GM12874 (cell line): ENCODE measurements around the gene ENTPD5.

Experiments used
- CTCF ChIP-seq: IDR thresholded peaks from 2 replicates; pipeline ENCODE4 v1.5.1; 2011; ENCODE audit warnings: low read depth, mild to moderate bottlenecking, control low read depth, low read length, moderate library complexity; ENCODE audit not compliant: insufficient read depth

The ENTPD5 gene

GRCh38 chr14:74018586-74019407, at the start of gene ENTPD5, which contains the start of gene BBOF1:
TSS of gene ENTPD5 (minus strand) at chr14:74019288. CDS start at chr14:73988102, 31,186 bp downstream.
TSS of gene BBOF1 (plus strand) at chr14:74019349. CDS start at chr14:74019479, 130 bp downstream.
- no peak for TF ChIP-seq CTCF

- TF ChIP-seq CTCF = no peak
Observed at GRCh38 chr14:74065746-74066575, 46.9 kb upstream of the ENTPD5 start.

- no peak for TF ChIP-seq CTCF
Observed at GRCh38 chr14:74064883-74065282, 45.8 kb upstream of the ENTPD5 start.

- TF ChIP-seq CTCF = no peak
Observed at GRCh38 chr14:74064426-74064825, 45.3 kb upstream of the ENTPD5 start.

- no peak for TF ChIP-seq CTCF
Observed at GRCh38 chr14:74062809-74063150, 43.7 kb upstream of the ENTPD5 start.

- no peak for TF ChIP-seq CTCF
Observed at GRCh38 chr14:74049876-74050495, 30.9 kb upstream of the ENTPD5 start.

- TF ChIP-seq CTCF = no peak
Observed at GRCh38 chr14:74048281-74048680, 29.2 kb upstream of the ENTPD5 start.
